ENCODE data around the gene NLRC5. TPM values are rescaled to one million over a fixed set of nuclear protein-coding genes. Genes with fewer than 3 reads are reported as not detected.

NLRC5 gene
- total RNA-seq, 1 donor from 2014 or later = 1.5 TPM

- Mint-ChIP-seq H3K27me3 (ENCODE audit: unreplicated experiment) (no peaks in the 10 kb centered on the region), H3K9me3 (ENCODE audit: unreplicated experiment) (no peaks in the 10 kb centered on the region), H3K27ac (ENCODE audit: unreplicated experiment) (no peak overlapping the region), H3K4me1 (ENCODE audit: low read depth, unreplicated experiment) (no peaks in the 10 kb centered on the region), H3K4me3 (ENCODE audit: unreplicated experiment) (no peak overlapping the region), H3K36me3 (ENCODE audit: unreplicated experiment) (peaks cover 4% of the 10 kb centered on the region)
- DNase-seq = no peak
- TF ChIP-seq, protein P1, sequence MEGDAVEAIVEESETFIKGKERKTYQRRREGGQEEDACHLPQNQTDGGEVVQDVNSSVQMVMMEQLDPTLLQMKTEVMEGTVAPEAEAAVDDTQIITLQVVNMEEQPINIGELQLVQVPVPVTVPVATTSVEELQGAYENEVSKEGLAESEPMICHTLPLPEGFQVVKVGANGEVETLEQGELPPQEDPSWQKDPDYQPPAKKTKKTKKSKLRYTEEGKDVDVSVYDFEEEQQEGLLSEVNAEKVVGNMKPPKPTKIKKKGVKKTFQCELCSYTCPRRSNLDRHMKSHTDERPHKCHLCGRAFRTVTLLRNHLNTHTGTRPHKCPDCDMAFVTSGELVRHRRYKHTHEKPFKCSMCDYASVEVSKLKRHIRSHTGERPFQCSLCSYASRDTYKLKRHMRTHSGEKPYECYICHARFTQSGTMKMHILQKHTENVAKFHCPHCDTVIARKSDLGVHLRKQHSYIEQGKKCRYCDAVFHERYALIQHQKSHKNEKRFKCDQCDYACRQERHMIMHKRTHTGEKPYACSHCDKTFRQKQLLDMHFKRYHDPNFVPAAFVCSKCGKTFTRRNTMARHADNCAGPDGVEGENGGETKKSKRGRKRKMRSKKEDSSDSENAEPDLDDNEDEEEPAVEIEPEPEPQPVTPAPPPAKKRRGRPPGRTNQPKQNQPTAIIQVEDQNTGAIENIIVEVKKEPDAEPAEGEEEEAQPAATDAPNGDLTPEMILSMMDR (IDR thresholded peaks at IDR 0.05; ENCODE audit: partially characterized antibody, unreplicated experiment) = no peak
Measured at GRCh38 chr16:56943761-56944375, 45.5 kb upstream of the NLRC5 start.

GRCh38 chr16:56944954-56945839 is 44.2 kb upstream of the NLRC5 start:
- H3K27me3 Mint-ChIP-seq (ENCODE audit: unreplicated experiment) = no peaks in the 10 kb centered on the region
- no peak overlapping the region for H3K4me3 Mint-ChIP-seq (ENCODE audit: unreplicated experiment)
- H3K4me1 Mint-ChIP-seq (ENCODE audit: low read depth, unreplicated experiment) = no peaks in the 10 kb centered on the region
- no peaks in the 10 kb centered on the region for H3K9me3 Mint-ChIP-seq (ENCODE audit: unreplicated experiment)
- TF ChIP-seq, protein P1 (IDR thresholded peaks at IDR 0.05; ENCODE audit: partially characterized antibody, unreplicated experiment) = no peak
- H3K36me3 Mint-ChIP-seq (ENCODE audit: unreplicated experiment) = peaks cover 4% of the 10 kb centered on the region
- H3K27ac Mint-ChIP-seq (ENCODE audit: unreplicated experiment) = no peak overlapping the region
- DNase-seq = no peak

DNA sequence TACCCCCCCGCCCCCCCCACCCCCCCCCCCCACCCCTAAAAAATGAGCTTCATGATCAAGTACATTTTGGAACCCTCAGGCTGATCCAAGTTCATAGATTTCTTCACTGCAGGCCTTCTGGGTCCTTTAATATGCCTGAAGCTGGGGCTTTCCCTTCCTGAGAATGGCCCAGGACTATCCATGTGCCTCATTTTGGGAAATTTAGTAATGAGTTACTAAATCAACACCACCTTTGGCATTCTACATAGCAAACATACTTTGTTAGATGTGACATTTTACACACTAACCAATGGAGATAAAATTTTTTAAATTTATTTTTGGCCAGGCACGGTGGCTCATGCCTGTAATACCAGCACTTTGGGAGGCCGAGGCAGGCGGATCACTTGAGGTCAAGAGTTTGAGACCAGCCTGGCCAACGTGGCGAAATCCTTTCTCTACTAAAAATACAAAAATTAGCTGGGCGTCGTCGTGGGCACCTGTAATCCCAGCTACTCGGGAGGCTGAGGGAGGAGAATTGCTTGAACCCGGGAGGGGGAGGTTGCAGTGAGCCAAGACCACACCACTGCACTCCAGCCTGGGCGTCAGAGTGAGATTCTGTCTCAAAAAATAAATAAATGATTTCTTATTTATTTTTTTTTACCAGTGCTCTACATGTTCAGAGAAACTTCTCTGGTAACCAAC is 43.4 kb upstream of the NLRC5 start:
- Mint-ChIP-seq H3K9me3 (ENCODE audit: unreplicated experiment) (peaks cover 4% of the 10 kb centered on the region), H3K27ac (ENCODE audit: unreplicated experiment) (no peak overlapping the region), H3K4me1 (ENCODE audit: low read depth, unreplicated experiment) (no peaks in the 10 kb centered on the region), H3K4me3 (ENCODE audit: unreplicated experiment) (no peak overlapping the region), H3K27me3 (ENCODE audit: unreplicated experiment) (peaks cover 4% of the 10 kb centered on the region), H3K36me3 (ENCODE audit: unreplicated experiment) (peaks cover 4% of the 10 kb centered on the region)
- DNase-seq = no peak
- TF ChIP-seq, protein P1 (IDR thresholded peaks at IDR 0.05; ENCODE audit: partially characterized antibody, unreplicated experiment) = no peak

DNA sequence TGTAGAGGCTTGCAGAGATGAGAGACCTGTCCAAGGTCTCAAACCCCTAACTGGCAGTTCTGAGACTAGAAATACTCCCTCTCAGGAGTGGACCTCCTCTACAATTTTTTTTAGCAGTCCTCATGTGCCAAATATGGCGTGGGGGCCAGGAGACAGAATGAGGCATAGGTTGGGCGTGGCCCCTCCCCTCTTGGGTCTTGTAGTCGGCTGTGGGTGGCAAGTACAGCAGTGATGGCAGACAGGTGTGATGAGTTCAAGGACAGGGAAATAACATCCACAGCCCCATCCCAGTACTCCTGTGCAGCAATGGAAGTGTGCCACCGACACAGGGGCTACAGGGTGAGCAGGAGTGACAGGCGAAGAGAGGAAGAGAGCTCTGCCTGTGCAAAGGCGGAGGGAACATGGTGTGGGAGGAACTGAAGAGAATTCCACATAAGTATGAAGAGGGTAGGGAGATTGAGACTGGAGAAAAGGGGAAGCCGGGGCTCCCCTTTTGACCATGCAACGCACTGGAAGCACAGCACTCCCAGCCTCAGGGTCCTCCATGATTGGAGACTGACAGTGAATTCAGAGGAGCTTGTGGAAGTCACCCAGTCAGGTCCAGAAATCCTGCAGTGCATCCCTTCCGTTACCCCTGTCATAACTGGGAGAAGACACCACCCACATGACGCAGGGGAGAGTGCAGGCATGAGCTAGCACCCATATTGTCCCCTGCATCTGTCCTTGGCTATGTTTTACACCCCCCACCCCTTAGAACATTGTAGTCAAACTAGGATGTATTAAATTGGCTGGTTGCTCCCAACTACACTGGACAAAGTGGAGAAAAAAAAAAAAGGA is 42.4 kb upstream of the NLRC5 start:
- H3K4me1 Mint-ChIP-seq (ENCODE audit: low read depth, unreplicated experiment) = no peaks in the 10 kb centered on the region
- H3K36me3 Mint-ChIP-seq (ENCODE audit: unreplicated experiment) = peaks cover 4% of the 10 kb centered on the region
- H3K4me3 Mint-ChIP-seq (ENCODE audit: unreplicated experiment) = no peak overlapping the region
- H3K9me3 Mint-ChIP-seq (ENCODE audit: unreplicated experiment) = peaks cover 6% of the 10 kb centered on the region
- TF ChIP-seq, protein P1 (IDR thresholded peaks at IDR 0.05; ENCODE audit: partially characterized antibody, unreplicated experiment) = no peak
- peaks cover 4% of the 10 kb centered on the region for H3K27me3 Mint-ChIP-seq (ENCODE audit: unreplicated experiment)
- no peak for DNase-seq
- H3K27ac Mint-ChIP-seq (ENCODE audit: unreplicated experiment) = no peak overlapping the region
